GM12874 (cell line): ENCODE results near the gene DSTN.

ENCODE experiments used
- TF ChIP-seq, protein P1 (sequence below): IDR thresholded peaks from 2 replicates; pipeline ENCODE4 v1.5.1; 2011; ENCODE audit warnings: low read depth, mild to moderate bottlenecking, control low read depth, low read length, moderate library complexity; ENCODE audit not compliant: insufficient read depth

The DSTN gene

GRCh38 chr20:17537959-17538358, 31.9 kb upstream of the DSTN start:
- TF ChIP-seq, protein P1, sequence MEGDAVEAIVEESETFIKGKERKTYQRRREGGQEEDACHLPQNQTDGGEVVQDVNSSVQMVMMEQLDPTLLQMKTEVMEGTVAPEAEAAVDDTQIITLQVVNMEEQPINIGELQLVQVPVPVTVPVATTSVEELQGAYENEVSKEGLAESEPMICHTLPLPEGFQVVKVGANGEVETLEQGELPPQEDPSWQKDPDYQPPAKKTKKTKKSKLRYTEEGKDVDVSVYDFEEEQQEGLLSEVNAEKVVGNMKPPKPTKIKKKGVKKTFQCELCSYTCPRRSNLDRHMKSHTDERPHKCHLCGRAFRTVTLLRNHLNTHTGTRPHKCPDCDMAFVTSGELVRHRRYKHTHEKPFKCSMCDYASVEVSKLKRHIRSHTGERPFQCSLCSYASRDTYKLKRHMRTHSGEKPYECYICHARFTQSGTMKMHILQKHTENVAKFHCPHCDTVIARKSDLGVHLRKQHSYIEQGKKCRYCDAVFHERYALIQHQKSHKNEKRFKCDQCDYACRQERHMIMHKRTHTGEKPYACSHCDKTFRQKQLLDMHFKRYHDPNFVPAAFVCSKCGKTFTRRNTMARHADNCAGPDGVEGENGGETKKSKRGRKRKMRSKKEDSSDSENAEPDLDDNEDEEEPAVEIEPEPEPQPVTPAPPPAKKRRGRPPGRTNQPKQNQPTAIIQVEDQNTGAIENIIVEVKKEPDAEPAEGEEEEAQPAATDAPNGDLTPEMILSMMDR: no peak

GRCh38 chr20:17538517-17539170, 31.2 kb upstream of the DSTN start:
- TF ChIP-seq, protein P1: no peak

GRCh38 chr20:17541596-17541995, 28.3 kb upstream of the DSTN start:
- TF ChIP-seq, protein P1: no peak

- TF ChIP-seq, protein P1: no peak
Measured at GRCh38 chr20:17541996-17542395, 27.9 kb upstream of the DSTN start.

- TF ChIP-seq, protein P1: no peak
Measured at GRCh38 chr20:17542481-17542880, 27.4 kb upstream of the DSTN start.

DNA sequence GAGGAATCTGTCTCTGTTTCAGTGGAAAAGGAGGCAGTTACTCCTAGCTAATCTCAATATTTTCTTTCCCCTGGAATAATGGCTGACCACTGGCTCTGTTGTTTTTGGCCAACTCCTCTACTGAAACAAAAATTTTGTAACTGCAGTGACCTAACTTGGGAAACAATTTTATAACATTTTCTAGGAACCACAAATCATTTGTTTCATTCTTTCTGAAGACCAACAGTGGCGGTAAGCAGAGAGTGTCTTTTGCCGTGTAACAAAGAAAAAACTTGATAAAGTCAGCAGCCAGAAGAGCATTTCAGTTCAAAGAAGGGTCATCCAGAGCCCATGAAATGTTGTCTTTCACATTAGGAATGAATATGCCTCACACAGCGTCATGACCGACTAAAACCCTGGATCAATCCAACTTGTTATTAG, 26.9 kb upstream of the DSTN start:
- TF ChIP-seq, protein P1: no peak

DNA sequence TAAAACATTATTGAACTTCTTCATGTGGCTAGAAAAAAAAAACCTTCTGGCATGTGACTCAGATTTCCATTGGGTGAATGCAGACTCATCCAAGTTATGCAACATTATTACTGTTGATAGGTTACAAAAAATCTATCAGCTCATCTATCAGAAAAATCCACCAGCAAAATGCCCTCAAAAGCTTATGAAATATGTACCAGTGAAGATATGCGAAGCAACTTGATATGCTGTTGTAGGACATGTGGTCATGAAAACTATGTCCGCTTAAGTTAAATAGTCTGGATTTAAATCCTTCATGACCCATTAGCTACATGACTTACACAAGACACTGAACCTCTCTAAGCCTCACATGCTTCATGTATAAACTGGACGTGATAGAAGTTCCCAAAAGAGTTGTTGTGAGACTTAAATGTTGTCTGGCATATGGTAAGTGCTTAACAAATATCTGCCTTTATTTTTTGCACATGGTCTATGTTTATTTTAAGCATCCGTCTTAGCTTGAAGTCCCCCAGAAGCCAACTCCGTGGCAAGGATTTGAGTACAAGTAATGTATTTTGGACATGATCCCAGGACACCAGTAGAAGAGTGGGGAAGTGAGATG, 26.2 kb upstream of the DSTN start:
- TF ChIP-seq, protein P1: no peak
